Measurements from ENCODE around the gene SULT1C2.

GRCh38 chr2:108323619-108324018 is 34.9 kb downstream of the SULT1C2 start:
- TF ChIP-seq CTCF (IDR thresholded peaks at IDR 0.05; ENCODE audit: insufficient read depth, low read length): no peak
- TF ChIP-seq POLR2AphosphoS5 (IDR thresholded peaks at IDR 0.05; ENCODE audit: low read depth): no peak
- TF ChIP-seq, protein P1, sequence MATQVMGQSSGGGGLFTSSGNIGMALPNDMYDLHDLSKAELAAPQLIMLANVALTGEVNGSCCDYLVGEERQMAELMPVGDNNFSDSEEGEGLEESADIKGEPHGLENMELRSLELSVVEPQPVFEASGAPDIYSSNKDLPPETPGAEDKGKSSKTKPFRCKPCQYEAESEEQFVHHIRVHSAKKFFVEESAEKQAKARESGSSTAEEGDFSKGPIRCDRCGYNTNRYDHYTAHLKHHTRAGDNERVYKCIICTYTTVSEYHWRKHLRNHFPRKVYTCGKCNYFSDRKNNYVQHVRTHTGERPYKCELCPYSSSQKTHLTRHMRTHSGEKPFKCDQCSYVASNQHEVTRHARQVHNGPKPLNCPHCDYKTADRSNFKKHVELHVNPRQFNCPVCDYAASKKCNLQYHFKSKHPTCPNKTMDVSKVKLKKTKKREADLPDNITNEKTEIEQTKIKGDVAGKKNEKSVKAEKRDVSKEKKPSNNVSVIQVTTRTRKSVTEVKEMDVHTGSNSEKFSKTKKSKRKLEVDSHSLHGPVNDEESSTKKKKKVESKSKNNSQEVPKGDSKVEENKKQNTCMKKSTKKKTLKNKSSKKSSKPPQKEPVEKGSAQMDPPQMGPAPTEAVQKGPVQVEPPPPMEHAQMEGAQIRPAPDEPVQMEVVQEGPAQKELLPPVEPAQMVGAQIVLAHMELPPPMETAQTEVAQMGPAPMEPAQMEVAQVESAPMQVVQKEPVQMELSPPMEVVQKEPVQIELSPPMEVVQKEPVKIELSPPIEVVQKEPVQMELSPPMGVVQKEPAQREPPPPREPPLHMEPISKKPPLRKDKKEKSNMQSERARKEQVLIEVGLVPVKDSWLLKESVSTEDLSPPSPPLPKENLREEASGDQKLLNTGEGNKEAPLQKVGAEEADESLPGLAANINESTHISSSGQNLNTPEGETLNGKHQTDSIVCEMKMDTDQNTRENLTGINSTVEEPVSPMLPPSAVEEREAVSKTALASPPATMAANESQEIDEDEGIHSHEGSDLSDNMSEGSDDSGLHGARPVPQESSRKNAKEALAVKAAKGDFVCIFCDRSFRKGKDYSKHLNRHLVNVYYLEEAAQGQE (IDR thresholded peaks at IDR 0.05; ENCODE audit: insufficient replicate concordance, low read depth): no peak
- no peak for TF ChIP-seq GABPA (IDR thresholded peaks at IDR 0.05; ENCODE audit: low read depth)
- no peak for TF ChIP-seq SPI1 (IDR thresholded peaks at IDR 0.05; ENCODE audit: borderline replicate concordance, low read depth)

All from HL-60 (cell line).